GM19452 (cell line): ENCODE data around the gene GTF3C5.
"Not testable (repeated sequence)": the region's sequence is repeated elsewhere in the genome, so short reads cannot be mapped to it uniquely, and the experiment has no call there.

Experiments
- ATAC-seq: cut with Tn5 transposase; IDR thresholded peaks from one replicate; pipeline ENCODE4 v1.9.1; 2021; ENCODE audit not compliant: unreplicated experiment

The GTF3C5 gene

GRCh38 chr9:133054194-133054890, 23.5 kb downstream of the GTF3C5 start:
- no peak for ATAC-seq

GRCh38 chr9:133054966-133055365, 24.2 kb downstream of the GTF3C5 start:
- ATAC-seq = no peak

GRCh38 chr9:133055788-133056420, 25.1 kb downstream of the GTF3C5 start:
- no peak for ATAC-seq

- ATAC-seq = no peak
Observed at GRCh38 chr9:133056533-133056932, 25.7 kb downstream of the GTF3C5 start.

GRCh38 chr9:133057006-133057405, 26.2 kb downstream of the GTF3C5 start:
- ATAC-seq = no peak

- ATAC-seq = no peak
Observed at GRCh38 chr9:133057553-133057952, 26.8 kb downstream of the GTF3C5 start.

- ATAC-seq = no peak
Observed at GRCh38 chr9:133058071-133058470, 27.3 kb downstream of the GTF3C5 start.

- no peak for ATAC-seq
Observed at GRCh38 chr9:133058550-133059320, 27.9 kb downstream of the GTF3C5 start.

- no peak for ATAC-seq
Observed at GRCh38 chr9:133059623-133060022, 28.8 kb downstream of the GTF3C5 start.

GRCh38 chr9:133060417-133060841, 29.6 kb downstream of the GTF3C5 start:
- no peak for ATAC-seq

- ATAC-seq = not testable (repeated sequence)
Observed at GRCh38 chr9:133061019-133061763, 30.4 kb downstream of the GTF3C5 start.

GRCh38 chr9:133061764-133062145, 31.0 kb downstream of the GTF3C5 start, which contains the start of gene CEL:
Gene CEL (plus strand): TSS chr9:133061981. CDS start chr9:133062003, 22 bp downstream.
- ATAC-seq = not testable (repeated sequence)

GRCh38 chr9:133062569-133062968, 31.8 kb downstream of the GTF3C5 start:
- not testable (repeated sequence) for ATAC-seq

- no peak for ATAC-seq
Observed at GRCh38 chr9:133063159-133063499, 32.3 kb downstream of the GTF3C5 start.

- no peak for ATAC-seq
Observed at GRCh38 chr9:133063500-133064231, 32.9 kb downstream of the GTF3C5 start.

GRCh38 chr9:133064241-133065069, 33.7 kb downstream of the GTF3C5 start:
- no peak for ATAC-seq

GRCh38 chr9:133065070-133065388, 34.2 kb downstream of the GTF3C5 start:
- ATAC-seq = no peak

- ATAC-seq = no peak
Observed at GRCh38 chr9:133066181-133066983, 35.6 kb downstream of the GTF3C5 start.

- ATAC-seq = no peak
Observed at GRCh38 chr9:133067006-133067405, 36.2 kb downstream of the GTF3C5 start.
